HepG2 (cell line): ENCODE results near the gene GABRP. TPM values are rescaled to one million over a fixed set of nuclear protein-coding genes. Genes with fewer than 3 reads are reported as not detected.

Source experiments
- ATAC-seq: fragments of 200-7000 bp; cut with Tn5 transposase; 3 replicates; pipeline ENCODE4 v1.9.1; 2020; ENCODE audit warnings: mild to moderate bottlenecking, moderate library complexity
- BruUV-seq: library from RNA; stranded (reverse); fragments of 400-500 nt; replicated peaks from 2 replicates; lab custom pipeline; 2021; lab: Mats Ljungman, UMichigan
- CTCF ChIA-PET: fragments of 300-600 bp; formaldehyde crosslinking; extraction: SDS; loops from one replicate; lab custom pipeline; 2021; ENCODE audit warnings: low total read pairs, inconsistent platforms, low intra/inter-chr PET ratio; lab: Yijun Ruan, JAX
- POLR2A ChIA-PET: fragments of 350-600 bp; sonication (Branson Sonifier 250); formaldehyde crosslinking; loops from one replicate; lab custom pipeline; 2020; ENCODE audit warnings: antibody characterized with exemption, inconsistent platforms; lab: Yijun Ruan, JAX
- DNase-seq: peaks from one replicate; pipeline ENCODE4 v3.0.0-alpha.2; 2015; ENCODE audit warnings: low spot score
- FAIRE-seq: peaks from 3 replicates; lab custom pipeline; 2011; peaks lifted over from hg19 to GRCh38; lab: Jason Lieb, UNC
- H2AFZ ChIP-seq: one replicate; pipeline ENCODE4 v1.6.1; 2011; ENCODE audit warnings: low read length, inconsistent platforms
- H3K27ac ChIP-seq: fragments of 300-600 bp; 3 replicates; pipeline ENCODE4 v1.8.0; 2011; ENCODE audit warnings: mixed run types, mild to moderate bottlenecking, mixed read lengths, low read length, inconsistent platforms; ENCODE audit not compliant: insufficient read depth; ENCODE audit errors: extremely low read length
- H3K27me3 ChIP-seq, 2 experiments: fragments of 200-600 bp in 1 of 2; 2 replicates in 1 of 2; 3 replicates in 1 of 2; pipeline versions ENCODE4 v1.6.0 to v1.8.0; 2011; ENCODE audit warnings: low read length in 2 of 2, mild to moderate bottlenecking in 2 of 2, moderate library complexity in 2 of 2, inconsistent platforms in 1 of 2; ENCODE audit not compliant: insufficient read depth in 2 of 2, control insufficient read depth in 1 of 2
- H3K36me3 ChIP-seq, 2 experiments: fragments of 200-600 bp in 1 of 2; replicated peaks in 1 of 2; 2 replicates in 1 of 2; 3 replicates in 1 of 2; pipeline versions ENCODE4 v1.5.1 to v1.8.0; 2011; ENCODE audit warnings: low read length in 2 of 2, inconsistent platforms in 1 of 2; ENCODE audit not compliant: insufficient read depth in 2 of 2, control insufficient read depth in 1 of 2
- H3K4me1 ChIP-seq: 2 replicates; pipeline ENCODE4 v1.5.1; 2012; ENCODE audit warnings: low read length, inconsistent platforms; ENCODE audit not compliant: insufficient read depth
- H3K4me2 ChIP-seq: 2 replicates; pipeline ENCODE4 v1.6.0; 2011; ENCODE audit warnings: low read depth, low read length, inconsistent platforms
- H3K4me3 ChIP-seq, 3 experiments: fragments of 200-600 bp in 1 of 3; sonication (generic), shearing (Covaris generic) in 1 of 3; replicated peaks in 1 of 3; 2 replicates each; pipeline ENCODE4 v1.5.1; 2011 to 2016; ENCODE audit warnings: low read length in 3 of 3, inconsistent platforms in 2 of 3, low read depth in 2 of 3, mild to moderate bottlenecking in 2 of 3, control low read depth in 1 of 3, mixed read lengths in 1 of 3; ENCODE audit not compliant: insufficient read depth in 1 of 3
- H3K79me2 ChIP-seq: one replicate; pipeline ENCODE4 v1.6.1; 2011; ENCODE audit warnings: low read length, inconsistent platforms; ENCODE audit not compliant: insufficient read depth
- H3K9ac ChIP-seq: 2 replicates; pipeline ENCODE4 v1.6.0; 2011; ENCODE audit warnings: mild to moderate bottlenecking, low read depth, low read length, inconsistent platforms; ENCODE audit not compliant: insufficient read depth
- H3K9me3 ChIP-seq: 2 replicates; pipeline ENCODE4 v1.5.1; 2012; ENCODE audit warnings: mild to moderate bottlenecking, low read length
- H4K20me1 ChIP-seq: 2 replicates; pipeline ENCODE4 v1.6.0; 2011; ENCODE audit warnings: inconsistent platforms, mild to moderate bottlenecking, low read length, moderate library complexity; ENCODE audit not compliant: insufficient read depth
- CEBPB ChIP-seq: IDR thresholded peaks from 2 replicates; pipeline ENCODE4 v1.6.1; 2011; ENCODE audit warnings: low read depth, low read length, improper control_type of control experiment, borderline replicate concordance
- FOXA3 ChIP-seq: IDR thresholded peaks from 2 replicates; pipeline ENCODE4 v1.6.1; 2016; ENCODE audit warnings: missing genetic modification reagents, missing compliant biosample characterization
- KMT2A ChIP-seq: sonication (generic); formaldehyde crosslinking; IDR thresholded peaks from 2 replicates; pipeline ENCODE4 v1.4.0; 2020; ENCODE audit warnings: missing genetic modification reagents
- RFXAP ChIP-seq: sonication (generic); formaldehyde crosslinking; IDR thresholded peaks from 2 replicates; pipeline ENCODE4 v1.4.0; 2020; ENCODE audit warnings: missing genetic modification reagents, borderline replicate concordance
- SAP130 ChIP-seq: IDR thresholded peaks from 2 replicates; pipeline ENCODE4 v1.6.1; 2016; ENCODE audit warnings: low read depth
- TAF1 ChIP-seq: sonication (generic); formaldehyde crosslinking; IDR thresholded peaks from 2 replicates; pipeline ENCODE4 v1.4.0; 2020; ENCODE audit warnings: missing genetic modification reagents
- TBX2 ChIP-seq: sonication (generic); formaldehyde crosslinking; IDR thresholded peaks from 2 replicates; pipeline ENCODE4 v1.5.0; 2020; ENCODE audit warnings: missing genetic modification reagents, mild to moderate bottlenecking, borderline replicate concordance
- ZNF326 ChIP-seq: sonication (generic); formaldehyde crosslinking; IDR thresholded peaks from 2 replicates; pipeline ENCODE4 v1.4.0; 2020; ENCODE audit warnings: missing genetic modification reagents, borderline replicate concordance
- ZNF441 ChIP-seq: sonication (generic); formaldehyde crosslinking; IDR thresholded peaks from 2 replicates; pipeline ENCODE4 v1.7.0; 2021; ENCODE audit warnings: missing genetic modification reagents, borderline replicate concordance
- ZNF558 ChIP-seq: sonication (generic); formaldehyde crosslinking; IDR thresholded peaks from 2 replicates; pipeline ENCODE4 v1.9.0; 2022; ENCODE audit warnings: mild to moderate bottlenecking, missing genetic modification reagents, borderline replicate concordance
- ZNF598 ChIP-seq: sonication (generic); formaldehyde crosslinking; IDR thresholded peaks from 2 replicates; pipeline ENCODE4 v1.5.1; 2020; ENCODE audit warnings: mild to moderate bottlenecking, missing genetic modification reagents, borderline replicate concordance
- WGBS: methylation state at CpG from one replicate; pipeline ENCODE4 v1.1.6; 2017; ENCODE audit warnings: low lambda C conversion rate; 5-methylcytosine and 5-hydroxymethylcytosine counted together
- in situ Hi-C: cut with HindIII; loops from 2 replicates; pipeline ENCODE4 v1.10.0; 2017; ENCODE audit warnings: low pct_unique_long_range_greater_than_20kb; ENCODE audit not compliant: extremely low pct_ligation_motif_present
- intact Hi-C: fragments of 100-400 bp; cut with micrococcal nuclease; formaldehyde crosslinking; loops from one replicate; pipeline ENCODE4 v1.10.0; 2022; ENCODE audit not compliant: unreplicated experiment
- polyA plus RNA-seq, 8 experiments: library from polyadenylated mRNA; depleted of rRNA in 3 of 8; stranded (reverse) in 7 of 8; unstranded in 1 of 8; fragments of >200 nt; fragmentation: Illumina TruSeq in 4 of 8; extraction: Trizol in 4 of 8; gene quantifications; 2 replicates each; pipeline versions ENCODE4 v1.2.1 to v1.2.3, GENCODE V29; 2011 to 2016; ENCODE audit warnings: low read depth in 4 of 8, missing spikeins in 1 of 8, mixed read lengths in 1 of 8; ENCODE audit not compliant: insufficient read depth in 1 of 8
- total RNA-seq, 5 experiments: library from RNA; depleted of rRNA; stranded (reverse); fragments of >200 nt; fragmentation: Illumina TruSeq; extraction: Trizol; gene quantifications; 2 replicates each; pipeline ENCODE4 v1.2.3, GENCODE V29; 2016; ENCODE audit warnings: low read depth in 1 of 5
- TF ChIP-seq, protein P1 (sequence below): sonication (generic); formaldehyde crosslinking; IDR thresholded peaks from 2 replicates; pipeline ENCODE4 v1.4.0; 2020; ENCODE audit warnings: missing genetic modification reagents, borderline replicate concordance
- TF ChIP-seq, protein P2 (sequence below): sonication (generic); formaldehyde crosslinking; IDR thresholded peaks from 2 replicates; pipeline ENCODE4 v1.4.0; 2020; ENCODE audit warnings: missing genetic modification reagents

Gene GABRP
- total and polyA plus RNA-seq, 2 of the 13 experiments (the other 11 are each of a cell fraction or from before 2014, with no cell fraction given), result not detected

DNA sequence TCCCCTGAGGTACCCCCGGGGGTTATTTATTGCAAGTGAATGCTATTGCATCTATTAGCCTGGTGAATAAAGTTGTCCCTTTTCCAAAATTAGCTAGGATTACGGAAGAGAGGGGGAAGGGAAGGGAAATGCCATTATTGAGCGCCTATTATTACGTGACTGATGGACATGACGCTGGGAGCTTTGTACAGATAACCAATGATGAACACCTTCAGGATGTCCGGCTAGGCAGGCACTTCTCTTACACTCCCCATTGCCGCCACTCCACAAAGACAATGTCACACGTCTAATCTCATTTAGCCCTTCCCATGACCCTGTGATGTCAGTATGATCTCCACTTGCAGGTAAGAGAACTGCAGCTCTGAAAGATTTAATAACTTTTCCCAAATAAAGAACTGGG, 9.4 kb downstream of the GABRP start:
- ChIA-PET CTCF (interaction anchor here (3.1 kb wide), 1 partner anchor 48 kb away, joined by 22 read pairs; no protein-coding TSS in a partner anchor), POLR2A (no interaction called here)

More for the DNA sequence above, 9.4 kb downstream of the GABRP start:
- WGBS, result 21% methylated on average over 8 of the region's 8 CpGs
- H3K4me3 ChIP-seq, result no peak overlapping the region
- no peaks in the 10 kb centered on the region for H3K79me2 ChIP-seq
- TF ChIP-seq, protein P1, sequence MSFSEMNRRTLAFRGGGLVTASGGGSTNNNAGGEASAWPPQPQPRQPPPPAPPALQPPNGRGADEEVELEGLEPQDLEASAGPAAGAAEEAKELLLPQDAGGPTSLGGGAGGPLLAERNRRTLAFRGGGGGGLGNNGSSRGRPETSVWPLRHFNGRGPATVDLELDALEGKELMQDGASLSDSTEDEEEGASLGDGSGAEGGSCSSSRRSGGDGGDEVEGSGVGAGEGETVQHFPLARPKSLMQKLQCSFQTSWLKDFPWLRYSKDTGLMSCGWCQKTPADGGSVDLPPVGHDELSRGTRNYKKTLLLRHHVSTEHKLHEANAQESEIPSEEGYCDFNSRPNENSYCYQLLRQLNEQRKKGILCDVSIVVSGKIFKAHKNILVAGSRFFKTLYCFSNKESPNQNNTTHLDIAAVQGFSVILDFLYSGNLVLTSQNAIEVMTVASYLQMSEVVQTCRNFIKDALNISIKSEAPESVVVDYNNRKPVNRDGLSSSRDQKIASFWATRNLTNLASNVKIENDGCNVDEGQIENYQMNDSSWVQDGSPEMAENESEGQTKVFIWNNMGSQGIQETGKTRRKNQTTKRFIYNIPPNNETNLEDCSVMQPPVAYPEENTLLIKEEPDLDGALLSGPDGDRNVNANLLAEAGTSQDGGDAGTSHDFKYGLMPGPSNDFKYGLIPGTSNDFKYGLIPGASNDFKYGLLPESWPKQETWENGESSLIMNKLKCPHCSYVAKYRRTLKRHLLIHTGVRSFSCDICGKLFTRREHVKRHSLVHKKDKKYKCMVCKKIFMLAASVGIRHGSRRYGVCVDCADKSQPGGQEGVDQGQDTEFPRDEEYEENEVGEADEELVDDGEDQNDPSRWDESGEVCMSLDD (CRISPR knock-in tag), result no peak
- TF ChIP-seq ZNF326 (CRISPR knock-in tag) (no peak), ZNF598 (CRISPR knock-in tag) (no peak), KMT2A (CRISPR knock-in tag) (no peak), SAP130 (CRISPR knock-in tag) (no peak), RFXAP (CRISPR knock-in tag) (no peak), FOXA3 (CRISPR knock-in tag) (no peak), TBX2 (CRISPR knock-in tag) (no peak), ZNF441 (CRISPR knock-in tag) (no peak), TAF1 (CRISPR knock-in tag) (no peak), CEBPB (no peak), ZNF558 (no peak)
- TF ChIP-seq, protein P2, sequence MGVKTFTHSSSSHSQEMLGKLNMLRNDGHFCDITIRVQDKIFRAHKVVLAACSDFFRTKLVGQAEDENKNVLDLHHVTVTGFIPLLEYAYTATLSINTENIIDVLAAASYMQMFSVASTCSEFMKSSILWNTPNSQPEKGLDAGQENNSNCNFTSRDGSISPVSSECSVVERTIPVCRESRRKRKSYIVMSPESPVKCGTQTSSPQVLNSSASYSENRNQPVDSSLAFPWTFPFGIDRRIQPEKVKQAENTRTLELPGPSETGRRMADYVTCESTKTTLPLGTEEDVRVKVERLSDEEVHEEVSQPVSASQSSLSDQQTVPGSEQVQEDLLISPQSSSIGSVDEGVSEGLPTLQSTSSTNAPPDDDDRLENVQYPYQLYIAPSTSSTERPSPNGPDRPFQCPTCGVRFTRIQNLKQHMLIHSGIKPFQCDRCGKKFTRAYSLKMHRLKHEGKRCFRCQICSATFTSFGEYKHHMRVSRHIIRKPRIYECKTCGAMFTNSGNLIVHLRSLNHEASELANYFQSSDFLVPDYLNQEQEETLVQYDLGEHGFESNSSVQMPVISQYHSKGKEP, result no peak
- no peak overlapping the region for H3K27ac ChIP-seq
- no peaks in the 10 kb centered on the region for H3K36me3 ChIP-seq
- no peak overlapping the region for H3K4me2 ChIP-seq
- H3K4me1 ChIP-seq, result no peaks in the 10 kb centered on the region
- in situ Hi-C loops (loop anchor here (5.0 kb wide), 1 partner anchor 51 kb away; no protein-coding TSS in a partner anchor), intact Hi-C loops (no loop called here)
- H4K20me1 ChIP-seq, result no peaks in the 10 kb centered on the region
- peaks cover 0 to 1% of the 10 kb centered on the region in 2 experiments; a peak in 1 of 5 replicates for H3K27me3 ChIP-seq
- FAIRE-seq (no peak), DNase-seq (no peak), ATAC-seq (no peak)
- H3K9me3 ChIP-seq, result no peaks in the 10 kb centered on the region
- H2AFZ ChIP-seq, result no peak overlapping the region
- no TSS peak for BruUV-seq
- H3K9ac ChIP-seq, result no peak overlapping the region
